PFSK-1 (cell line): ENCODE results near the gene ZNF787.

Experiments used
- FOXP2 ChIP-seq: optimal IDR thresholded peaks from 2 replicates; pipeline ENCODE3; 2011; ENCODE audit warnings: borderline replicate concordance, control low read depth, inconsistent platforms; ENCODE audit not compliant: insufficient read depth; ENCODE audit errors: extremely low read length, extremely low read depth
- POLR2AphosphoS5 ChIP-seq: IDR thresholded peaks from 2 replicates; pipeline ENCODE4 v1.6.1; 2012; ENCODE audit warnings: low read depth, mild to moderate bottlenecking, control low read depth, low read length, moderate library complexity
- REST ChIP-seq, 2 experiments: IDR thresholded peaks; 2 replicates each; pipeline versions ENCODE4 v1.6.1 to v1.8.0; 2011 to 2012; ENCODE audit warnings: low read depth in 2 of 2, low read length in 2 of 2, control low read depth in 1 of 2, inconsistent platforms in 1 of 2, mild to moderate bottlenecking in 1 of 2, moderate library complexity in 1 of 2; ENCODE audit not compliant: insufficient read depth in 1 of 2
- SIN3A ChIP-seq: IDR thresholded peaks from 2 replicates; pipeline ENCODE4 v1.6.1; 2012; ENCODE audit warnings: mild to moderate bottlenecking, low read length, moderate library complexity, borderline replicate concordance; ENCODE audit not compliant: insufficient read depth
- TAF1 ChIP-seq: IDR thresholded peaks from 2 replicates; pipeline ENCODE4 v1.6.1; 2012; ENCODE audit warnings: low read length, control low read depth, borderline replicate concordance; ENCODE audit not compliant: insufficient read depth

GRCh38 chr19:56097306-56097705 is 23.8 kb downstream of the ZNF787 start:
- TF ChIP-seq SIN3A: no peak
- no peak for TF ChIP-seq TAF1
- TF ChIP-seq POLR2AphosphoS5: no peak
- no peak for TF ChIP-seq REST (IDR thresholded peaks at IDR 0.05; ENCODE audit: insufficient read depth in 1 of 2, low read depth in 2 of 2, low read length in 2 of 2)
- TF ChIP-seq FOXP2: no peak
